Keratinocyte (primary cell): ENCODE measurements around the gene GFRA4. TPM values are rescaled to one million over a fixed set of nuclear protein-coding genes. Genes with fewer than 3 reads are reported as not detected.

ENCODE experiments used
- DNase-seq: peaks from one replicate; pipeline ENCODE4 v3.0.0-alpha.2; 2011; ENCODE audit warnings: low read depth, missing footprints, low spot score
- FAIRE-seq: peaks from 2 replicates; lab custom pipeline; 2011; peaks lifted over from hg19 to GRCh38; lab: Jason Lieb, UNC
- H2AFZ ChIP-seq: 2 replicates; pipeline ENCODE4 v1.6.0; 2012; ENCODE audit warnings: low read length, control low read depth, inconsistent platforms; ENCODE audit not compliant: control insufficient read depth
- H3K27ac ChIP-seq: 2 replicates; pipeline ENCODE4 v1.5.1; 2011; ENCODE audit warnings: low read length; ENCODE audit not compliant: control insufficient read depth, insufficient read depth
- H3K27me3 ChIP-seq: 3 replicates; pipeline ENCODE4 v1.6.0; 2011; ENCODE audit warnings: low read length; ENCODE audit not compliant: control insufficient read depth, insufficient read depth; ENCODE audit errors: extremely low read depth
- H3K36me3 ChIP-seq, 2 experiments: 2 replicates in 1 of 2; 3 replicates in 1 of 2; pipeline ENCODE4 v1.5.1; 2011; ENCODE audit warnings: low read length in 2 of 2, mild to moderate bottlenecking in 1 of 2; ENCODE audit not compliant: control insufficient read depth in 2 of 2, insufficient read depth in 2 of 2; ENCODE audit errors: extremely low read depth in 1 of 2
- H3K4me1 ChIP-seq: 3 replicates; pipeline ENCODE4 v1.5.1; 2011; ENCODE audit warnings: low read length; ENCODE audit not compliant: control insufficient read depth, insufficient read depth; ENCODE audit errors: extremely low read depth
- H3K4me2 ChIP-seq: 3 replicates; pipeline ENCODE4 v1.6.0; 2011; ENCODE audit warnings: low read depth, low read length; ENCODE audit not compliant: control insufficient read depth, insufficient read depth; ENCODE audit errors: extremely low read depth
- H3K4me3 ChIP-seq, 3 experiments: fragments of 200-600 bp in 1 of 3; sonication (generic) in 1 of 3; 2 replicates in 2 of 3; 3 replicates in 1 of 3; pipeline ENCODE4 v1.5.1; 2011 to 2016; ENCODE audit warnings: low read length in 3 of 3, mild to moderate bottlenecking in 3 of 3, control low read depth in 2 of 3, inconsistent platforms in 1 of 3, low read depth in 1 of 3, mixed read lengths in 1 of 3, mixed run types in 1 of 3, moderate library complexity in 1 of 3; ENCODE audit not compliant: control insufficient read depth in 2 of 3, insufficient read depth in 2 of 3; ENCODE audit errors: extremely low read depth in 1 of 3
- H3K79me2 ChIP-seq: 2 replicates; pipeline ENCODE4 v1.6.0; 2012; ENCODE audit warnings: low read length; ENCODE audit not compliant: control insufficient read depth, insufficient read depth
- H3K9ac ChIP-seq: 3 replicates; pipeline ENCODE4 v1.6.0; 2011; ENCODE audit warnings: low read length; ENCODE audit not compliant: control insufficient read depth, insufficient read depth; ENCODE audit errors: extremely low read depth
- H3K9me1 ChIP-seq: 3 replicates; pipeline ENCODE4 v1.6.0; 2011; ENCODE audit warnings: low read length; ENCODE audit not compliant: control insufficient read depth, insufficient read depth; ENCODE audit errors: extremely low read depth
- H3K9me3 ChIP-seq: 2 replicates; pipeline ENCODE4 v1.5.1; 2012; ENCODE audit warnings: low read depth, low read length; ENCODE audit not compliant: control insufficient read depth
- H4K20me1 ChIP-seq: 3 replicates; pipeline ENCODE4 v1.6.0; 2011; ENCODE audit warnings: low read length; ENCODE audit not compliant: control insufficient read depth, insufficient read depth; ENCODE audit errors: extremely low read depth
- CTCF ChIP-seq, 3 experiments: IDR thresholded peaks in 1 of 3; conservative IDR thresholded peaks in 1 of 3; optimal IDR thresholded peaks in 1 of 3; 2 replicates in 2 of 3; 3 replicates in 1 of 3; pipeline versions ENCODE3 to v1.5.1; 2011; ENCODE audit warnings: low read length in 3 of 3, mild to moderate bottlenecking in 3 of 3, moderate library complexity in 2 of 3, control low read depth in 1 of 3, inconsistent platforms in 1 of 3; ENCODE audit not compliant: insufficient read depth in 2 of 3; ENCODE audit errors: extremely low read depth in 1 of 3
- EZH2 ChIP-seq: IDR thresholded peaks from one replicate; pipeline ENCODE4 v1.6.1; 2012; ENCODE audit warnings: inconsistent platforms, mild to moderate bottlenecking, low read length, moderate library complexity
- dilution Hi-C: fragments of 300-500 bp; cut with MboI; formaldehyde crosslinking; loops from one replicate; pipeline ENCODE4 v1.7.0; 2020; ENCODE audit warnings: low sequenced_read_pairs; ENCODE audit not compliant: extremely low pct_ligation_motif_present
- polyA plus RNA-seq, 5 experiments: library from polyadenylated mRNA; depleted of rRNA in 3 of 5; stranded (reverse) in 3 of 5; stranded (forward) in 1 of 5; unstranded in 1 of 5; fragments of >200 nt; gene quantifications; 1 replicate in 1 of 5; 2 replicates in 3 of 5; 3 replicates in 1 of 5; pipeline versions ENCODE4 v1.2.1 to v1.2.3, GENCODE V29; 2011 to 2012; ENCODE audit warnings: missing spikeins in 2 of 5, low read depth in 1 of 5, low replicate concordance in 1 of 5

The GFRA4 gene
- polyA plus RNA-seq, 1 donor (not counting 4 experiments of a cell fraction or from before 2014, with no cell fraction given), result not detected

DNA sequence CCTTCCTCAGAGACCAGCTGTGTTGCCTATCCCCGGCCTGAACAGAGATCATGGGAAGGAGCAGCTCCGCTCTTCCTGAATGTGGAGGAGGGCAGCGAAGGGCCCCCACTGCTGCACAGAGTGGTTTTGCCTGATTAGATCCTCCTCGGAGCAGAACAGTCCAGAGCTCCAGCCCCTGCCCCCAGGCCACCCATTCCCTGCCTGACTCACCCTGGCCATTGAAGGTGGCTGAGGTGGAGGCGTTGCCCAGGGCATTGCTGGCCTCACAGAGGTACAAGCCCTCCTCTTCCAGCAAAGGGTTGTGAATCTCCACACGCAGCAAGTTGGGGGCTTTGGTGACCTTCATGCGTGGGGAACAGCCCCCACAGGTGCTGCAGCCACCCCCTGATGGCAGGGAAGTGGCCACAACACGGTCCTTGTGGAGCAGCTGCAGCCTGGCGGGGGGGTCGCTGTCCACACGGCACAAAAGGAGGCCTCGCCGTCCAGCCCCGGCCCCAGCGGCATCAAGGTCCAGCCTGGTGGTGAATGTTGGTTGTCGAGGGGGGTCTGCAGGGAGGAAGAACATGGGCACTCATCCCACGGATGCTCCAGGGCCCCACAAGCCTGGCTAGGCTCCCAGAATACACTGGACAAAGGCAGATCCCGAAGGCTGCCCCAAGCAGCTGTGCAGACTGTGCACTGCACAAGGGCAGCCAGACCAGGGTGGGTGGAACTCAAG, 34.5 kb upstream of the GFRA4 start:
- FAIRE-seq (no peak), DNase-seq (no peak)
- Histone ChIP-seq H3K9ac (no peak overlapping the region), H3K27ac (no peak overlapping the region), H3K4me2 (no peak overlapping the region), H3K9me1 (no peaks in the 10 kb centered on the region), H4K20me1 (no peaks in the 10 kb centered on the region), H3K9me3 (no peaks in the 10 kb centered on the region), H3K79me2 (no peaks in the 10 kb centered on the region), H3K36me3 (no peaks in the 10 kb centered on the region), H2AFZ (no peak overlapping the region), H3K4me1 (no peaks in the 10 kb centered on the region), H3K4me3 (no peak overlapping the region), H3K27me3 (peaks cover 4% of the 10 kb centered on the region)
- dilution Hi-C loops, result no loop called here
- no peak for TF ChIP-seq CTCF (optimal IDR thresholded peaks at IDR 0.05 in 1 of 3, IDR thresholded peaks at IDR 0.05 in 1 of 3, conservative IDR thresholded peaks at IDR 0.05 in 1 of 3; ENCODE audit: extremely low read depth in 1 of 3, insufficient read depth in 2 of 3, low read length in 3 of 3)
- TF ChIP-seq EZH2, result no peak

DNA sequence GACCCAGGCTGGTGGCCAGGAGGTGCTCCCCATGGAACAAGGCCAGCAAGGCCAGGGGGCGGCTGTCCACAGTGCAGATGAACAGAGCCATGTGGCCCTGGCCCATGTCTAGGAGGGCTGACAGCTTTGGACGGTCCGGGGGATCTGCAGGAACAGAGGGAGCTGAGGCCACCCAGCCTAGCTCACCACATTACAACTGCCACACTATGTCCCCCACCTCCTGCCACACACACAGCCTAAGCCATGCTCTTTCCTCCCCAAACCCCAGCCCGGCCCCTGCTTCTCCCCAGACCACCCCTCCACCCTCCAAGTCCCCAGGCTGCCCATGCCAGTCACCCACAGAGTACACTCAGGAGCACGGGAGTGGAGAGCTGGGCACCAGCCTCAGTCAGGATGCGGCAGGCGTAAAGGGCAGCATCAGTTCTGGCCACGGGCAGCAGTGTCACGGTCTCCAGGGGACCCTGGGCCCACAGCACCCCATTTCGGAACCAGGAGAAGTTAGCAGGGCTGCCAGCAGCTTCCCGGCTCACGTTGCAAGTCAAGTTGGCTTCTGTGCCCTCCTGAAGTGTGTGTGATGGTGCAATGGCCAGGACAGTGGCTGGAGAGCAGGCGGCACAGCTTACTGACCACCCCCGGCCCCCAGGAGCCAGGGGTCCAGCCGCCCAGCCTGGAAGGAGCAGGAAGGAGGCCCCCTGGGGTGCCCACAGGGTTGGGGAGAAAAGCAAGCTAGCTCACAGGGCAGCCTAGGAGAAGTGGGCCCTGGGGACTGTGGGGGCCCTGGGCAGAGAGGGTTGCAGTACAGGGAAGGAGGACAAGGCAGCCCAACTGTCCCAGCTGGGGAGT, 33.8 kb upstream of the GFRA4 start:
- H2AFZ ChIP-seq, result no peak overlapping the region
- dilution Hi-C loops, result no loop called here
- H3K9me1 ChIP-seq, result no peaks in the 10 kb centered on the region
- H3K27me3 ChIP-seq, result peaks cover 4% of the 10 kb centered on the region
- H3K27ac ChIP-seq, result no peak overlapping the region
- DNase-seq (no peak), FAIRE-seq (no peak)
- H3K4me3 ChIP-seq, result no peak overlapping the region
- no peaks in the 10 kb centered on the region for H3K36me3 ChIP-seq
- no peaks in the 10 kb centered on the region for H3K9me3 ChIP-seq
- H3K9ac ChIP-seq, result no peak overlapping the region
- no peaks in the 10 kb centered on the region for H4K20me1 ChIP-seq
- no peaks in the 10 kb centered on the region for H3K79me2 ChIP-seq
- TF ChIP-seq CTCF (optimal IDR thresholded peaks at IDR 0.05 in 1 of 3, IDR thresholded peaks at IDR 0.05 in 1 of 3, conservative IDR thresholded peaks at IDR 0.05 in 1 of 3; ENCODE audit: extremely low read depth in 1 of 3, insufficient read depth in 2 of 3, low read length in 3 of 3) (no peak), EZH2 (no peak)
- no peak overlapping the region for H3K4me2 ChIP-seq
- no peaks in the 10 kb centered on the region for H3K4me1 ChIP-seq
